HEK293 (cell line): ENCODE measurements around the gene HOXD3.

Experiments used
- EGR2 ChIP-seq: fragments of 450-650 bp; formaldehyde crosslinking; IDR thresholded peaks from 2 replicates; pipeline ENCODE4 v1.5.1; 2016; ENCODE audit warnings: low read depth, missing biosample characterization, missing genetic modification characterization
- FEZF1 ChIP-seq: fragments of 450-650 bp; formaldehyde crosslinking; IDR thresholded peaks from 2 replicates; pipeline ENCODE4 v1.5.1; 2016; ENCODE audit warnings: missing biosample characterization, missing genetic modification characterization
- GFI1B ChIP-seq: fragments of 450-650 bp; formaldehyde crosslinking; IDR thresholded peaks from 2 replicates; pipeline ENCODE4 v1.5.1; 2016; ENCODE audit warnings: missing biosample characterization, missing genetic modification characterization
- GLI2 ChIP-seq: fragments of 450-650 bp; formaldehyde crosslinking; IDR thresholded peaks from 2 replicates; pipeline ENCODE4; 2017; ENCODE audit warnings: missing biosample characterization, missing genetic modification characterization, low read depth, borderline replicate concordance
- HIC1 ChIP-seq: fragments of 450-650 bp; formaldehyde crosslinking; IDR thresholded peaks from 2 replicates; pipeline ENCODE4 v1.5.1; 2016; ENCODE audit warnings: missing biosample characterization, missing genetic modification characterization
- KLF17 ChIP-seq: fragments of 450-650 bp; formaldehyde crosslinking; IDR thresholded peaks from 2 replicates; pipeline ENCODE4 v1.5.1; 2016; ENCODE audit warnings: missing biosample characterization, missing genetic modification characterization
- SP2 ChIP-seq: fragments of 450-650 bp; formaldehyde crosslinking; IDR thresholded peaks from 2 replicates; pipeline ENCODE4 v1.5.1; 2016; ENCODE audit warnings: missing biosample characterization, missing genetic modification characterization
- TSHZ1 ChIP-seq: fragments of 450-650 bp; formaldehyde crosslinking; IDR thresholded peaks from 2 replicates; pipeline ENCODE4 v1.5.1; 2016; ENCODE audit warnings: missing biosample characterization, missing genetic modification characterization, borderline replicate concordance
- ZBTB20 ChIP-seq: fragments of 450-650 bp; formaldehyde crosslinking; IDR thresholded peaks from 2 replicates; pipeline ENCODE4 v1.5.1; 2016; ENCODE audit warnings: missing biosample characterization, missing genetic modification characterization
- ZBTB49 ChIP-seq: fragments of 450-650 bp; formaldehyde crosslinking; IDR thresholded peaks from 2 replicates; pipeline ENCODE4 v1.5.1; 2016; ENCODE audit warnings: missing biosample characterization, missing genetic modification characterization, low read depth
- ZFP69B ChIP-seq: fragments of 450-650 bp; formaldehyde crosslinking; IDR thresholded peaks from 2 replicates; pipeline ENCODE4 v1.5.1; 2016; ENCODE audit warnings: missing biosample characterization, missing genetic modification characterization
- ZNF121 ChIP-seq: fragments of 450-650 bp; formaldehyde crosslinking; IDR thresholded peaks from 2 replicates; pipeline ENCODE4 v1.5.1; 2016; ENCODE audit warnings: missing biosample characterization, missing genetic modification characterization
- ZNF133 ChIP-seq: fragments of 450-650 bp; formaldehyde crosslinking; IDR thresholded peaks from 2 replicates; pipeline ENCODE4 v1.5.1; 2016; ENCODE audit warnings: missing biosample characterization, missing genetic modification characterization
- ZNF140 ChIP-seq: fragments of 450-650 bp; formaldehyde crosslinking; IDR thresholded peaks from 2 replicates; pipeline ENCODE4 v1.5.1; 2016; ENCODE audit warnings: missing biosample characterization, missing genetic modification characterization
- ZNF16 ChIP-seq: fragments of 450-650 bp; formaldehyde crosslinking; IDR thresholded peaks from 2 replicates; pipeline ENCODE4 v1.5.1; 2016; ENCODE audit warnings: low read depth, missing biosample characterization, missing genetic modification characterization
- ZNF169 ChIP-seq: fragments of 450-650 bp; formaldehyde crosslinking; IDR thresholded peaks from 2 replicates; pipeline ENCODE4 v1.5.1; 2016; ENCODE audit warnings: missing biosample characterization, missing genetic modification characterization
- ZNF274 ChIP-seq, 2 experiments: fragments of 200-500 bp in 1 of 2; fragments of 450-650 bp in 1 of 2; sonication (Bioruptor generic) in 1 of 2; formaldehyde crosslinking in 1 of 2; IDR thresholded peaks; 2 replicates each; pipeline versions ENCODE4 v1.5.1 to v1.6.1; 2014 to 2016; ENCODE audit warnings: borderline replicate concordance in 1 of 2, inconsistent platforms in 1 of 2, low read length in 1 of 2, missing biosample characterization in 1 of 2, missing genetic modification characterization in 1 of 2
- ZNF280D ChIP-seq: fragments of 450-650 bp; formaldehyde crosslinking; IDR thresholded peaks from 2 replicates; pipeline ENCODE4 v1.5.1; 2016; ENCODE audit warnings: missing biosample characterization, missing genetic modification characterization
- ZNF341 ChIP-seq: fragments of 450-650 bp; formaldehyde crosslinking; IDR thresholded peaks from 2 replicates; pipeline ENCODE4; 2016; ENCODE audit warnings: low read depth, missing biosample characterization, missing genetic modification characterization
- ZNF433 ChIP-seq: fragments of 450-650 bp; formaldehyde crosslinking; IDR thresholded peaks from 2 replicates; pipeline ENCODE4 v1.5.1; 2016; ENCODE audit warnings: missing biosample characterization, missing genetic modification characterization, low read depth
- ZNF473 ChIP-seq: fragments of 450-650 bp; formaldehyde crosslinking; IDR thresholded peaks from 2 replicates; pipeline ENCODE4 v1.5.1; 2017; ENCODE audit warnings: missing biosample characterization, missing genetic modification characterization
- ZNF776 ChIP-seq: fragments of 450-650 bp; formaldehyde crosslinking; IDR thresholded peaks from 2 replicates; pipeline ENCODE4 v1.5.0; 2017; ENCODE audit warnings: missing biosample characterization, missing genetic modification characterization, borderline replicate concordance
- ZNF785 ChIP-seq: fragments of 450-650 bp; formaldehyde crosslinking; IDR thresholded peaks from 2 replicates; pipeline ENCODE4 v1.5.1; 2016; ENCODE audit warnings: missing biosample characterization, missing genetic modification characterization
- ZSCAN16 ChIP-seq: fragments of 450-650 bp; formaldehyde crosslinking; IDR thresholded peaks from 2 replicates; pipeline ENCODE4 v1.5.1; 2016; ENCODE audit warnings: missing biosample characterization, missing genetic modification characterization
- ZSCAN5A ChIP-seq: fragments of 450-650 bp; formaldehyde crosslinking; IDR thresholded peaks from 2 replicates; pipeline ENCODE4 v1.5.1; 2016; ENCODE audit warnings: missing biosample characterization, missing genetic modification characterization

HOXD3 gene

GRCh38 chr2:176140513-176141317 lies 16.4 kb upstream of the HOXD3 start (continued):
- TF ChIP-seq ZNF280D (tag by site-specific recombination): no peak
- peak; percentile 62; the same call in 1 of the 2 replicates for TF ChIP-seq KLF17 (tag by site-specific recombination)
- no peak for TF ChIP-seq ZNF776
- TF ChIP-seq ZNF169 (tag by site-specific recombination): no peak
- TF ChIP-seq ZFP69B (tag by site-specific recombination): no peak
- TF ChIP-seq ZNF341 (tag by site-specific recombination): 0 out of 2 replicates have a peak, but pooled peaks have one; percentile 18
- TF ChIP-seq GFI1B (tag by site-specific recombination): no peak
- no peak for TF ChIP-seq GLI2 (tag by site-specific recombination)
- no peak for TF ChIP-seq ZBTB20
- no peak for TF ChIP-seq ZNF473 (tag by site-specific recombination)
- TF ChIP-seq FEZF1 (tag by site-specific recombination): no peak
- TF ChIP-seq ZNF16 (tag by site-specific recombination): no peak
- TF ChIP-seq ZNF274 (IDR thresholded peaks at IDR 0.05; ENCODE audit: low read length): no peak
- no peak for TF ChIP-seq ZNF274 (tag by site-specific recombination; IDR thresholded peaks at IDR 0.05; ENCODE audit: borderline replicate concordance)
- TF ChIP-seq SP2: peak; percentile 38
- no peak for TF ChIP-seq ZSCAN16
- no peak for TF ChIP-seq ZSCAN5A (tag by site-specific recombination)
- TF ChIP-seq HIC1 (tag by site-specific recombination): no peak
- TF ChIP-seq EGR2 (tag by site-specific recombination): no peak
- TF ChIP-seq ZNF785 (tag by site-specific recombination): peak; percentile 33; the same call in 1 of the 2 replicates
- no peak for TF ChIP-seq TSHZ1 (tag by site-specific recombination)
- TF ChIP-seq ZBTB49 (tag by site-specific recombination): no peak
- peak; percentile 54; the same call in 1 of the 2 replicates for TF ChIP-seq ZNF121 (tag by site-specific recombination)
- no peak for TF ChIP-seq ZNF140 (tag by site-specific recombination)
- TF ChIP-seq ZNF133 (tag by site-specific recombination): no peak
- no peak for TF ChIP-seq ZNF433 (tag by site-specific recombination)
